ENCODE data around the gene NHLH2. TPM values are rescaled to one million over a fixed set of nuclear protein-coding genes. Genes with fewer than 3 reads are reported as not detected.

The NHLH2 gene
- polyA plus RNA-seq, 4 donors = 0.01 TPM; not detected in 3

DNA sequence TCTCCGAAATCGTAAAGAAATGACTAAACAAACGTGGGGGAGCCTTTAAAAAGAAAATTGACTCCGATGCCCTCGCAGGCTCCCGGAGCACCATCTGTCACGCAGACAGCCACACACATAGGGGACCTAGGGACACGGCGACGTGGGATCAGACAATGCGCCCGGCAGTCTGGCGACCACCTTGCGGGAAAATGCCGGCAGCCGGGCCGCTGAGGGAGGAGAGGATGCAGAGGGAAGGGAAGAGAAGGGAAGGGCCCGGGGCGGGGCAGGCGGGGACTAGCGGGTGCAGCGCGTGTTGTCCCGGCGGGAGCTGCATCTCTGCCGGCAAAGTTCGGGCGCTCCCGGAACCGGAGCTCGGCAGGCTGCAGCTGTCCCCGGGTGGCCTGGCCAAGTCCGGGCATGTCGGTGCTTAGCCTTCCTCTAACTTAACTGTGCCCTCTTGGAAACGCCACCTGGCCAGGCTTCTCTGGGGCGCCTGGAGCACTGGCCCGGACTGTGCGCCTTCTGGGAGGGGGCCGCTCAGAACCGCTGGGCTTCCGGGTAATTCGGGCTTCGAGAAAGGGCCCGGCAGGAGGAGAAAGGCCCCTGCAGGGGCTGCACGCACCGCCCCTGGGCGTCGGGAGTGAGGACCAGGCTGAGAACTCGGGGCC lies 1.8 kb downstream of the NHLH2 start:
- DNase-seq (ENCODE audit: low read depth in 4 of 4, low spot score in 3 of 4) = no peak

DNA sequence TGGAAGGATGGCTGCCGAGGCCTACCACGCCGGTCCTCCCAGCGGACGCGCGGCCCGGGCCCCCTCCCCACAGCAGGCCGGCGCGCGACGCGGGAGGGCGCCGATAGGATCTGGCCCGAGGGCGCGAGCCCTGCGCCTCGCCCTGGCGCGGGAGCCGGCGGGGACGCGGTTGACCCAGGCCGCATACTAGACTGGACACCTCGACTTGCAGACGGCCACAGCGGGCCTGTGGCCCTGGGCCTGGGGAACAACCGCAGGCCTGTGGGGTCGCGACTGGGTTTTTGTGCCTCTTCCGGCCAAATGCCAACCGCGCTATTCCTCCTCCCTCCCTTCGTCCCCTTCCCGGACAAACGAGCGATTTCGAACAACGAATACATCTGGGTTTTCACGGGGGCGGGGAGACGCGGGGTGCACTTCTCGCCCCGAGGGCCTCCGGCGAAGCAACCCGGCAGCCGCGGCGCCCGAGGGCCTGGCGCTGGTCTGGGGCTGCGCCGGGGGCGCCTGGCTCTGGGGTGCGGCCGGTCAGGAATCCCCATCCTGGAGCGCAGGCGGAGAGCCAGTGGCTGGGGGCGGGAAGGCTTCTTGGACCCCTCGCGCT lies 2.4 kb downstream of the NHLH2 start:
- DNase-seq (ENCODE audit: low read depth in 4 of 4, low spot score in 3 of 4) = no peak

DNA sequence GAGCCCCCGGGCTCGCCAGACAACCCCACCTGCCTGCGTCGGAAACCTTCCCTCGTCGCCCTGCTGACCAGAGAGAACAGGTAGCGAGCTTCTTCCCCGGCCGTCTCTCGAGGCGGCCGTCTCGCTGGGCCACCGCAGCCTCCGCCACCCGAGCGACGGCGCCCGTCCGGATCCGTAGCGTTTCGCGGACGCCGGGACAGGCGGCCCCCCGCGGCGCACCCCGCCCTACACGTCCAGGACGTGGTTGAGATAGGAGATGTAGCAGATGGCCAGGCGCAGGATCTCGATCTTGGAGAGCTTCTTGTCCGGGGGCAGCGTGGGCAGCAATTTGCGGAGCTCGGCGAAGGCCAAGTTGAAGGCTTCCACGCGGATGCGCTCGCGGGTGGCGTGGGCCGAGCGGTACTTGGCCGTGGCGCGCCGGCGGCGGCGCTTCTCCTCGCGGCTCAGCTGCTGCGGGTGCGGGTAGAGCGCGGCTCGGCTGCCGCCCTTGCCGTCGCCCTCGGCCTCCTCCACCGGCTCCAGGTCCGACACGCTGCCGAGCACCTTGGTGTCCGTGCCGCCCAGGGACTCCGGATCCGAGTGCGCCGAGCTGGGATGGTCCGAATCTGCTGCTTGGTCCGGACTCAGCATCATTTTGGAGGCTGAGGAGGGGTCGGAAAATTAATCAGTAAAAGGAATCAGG lies 3.0 kb downstream of the NHLH2 start:
- no peak for DNase-seq (ENCODE audit: low read depth in 4 of 4, low spot score in 3 of 4)

DNA sequence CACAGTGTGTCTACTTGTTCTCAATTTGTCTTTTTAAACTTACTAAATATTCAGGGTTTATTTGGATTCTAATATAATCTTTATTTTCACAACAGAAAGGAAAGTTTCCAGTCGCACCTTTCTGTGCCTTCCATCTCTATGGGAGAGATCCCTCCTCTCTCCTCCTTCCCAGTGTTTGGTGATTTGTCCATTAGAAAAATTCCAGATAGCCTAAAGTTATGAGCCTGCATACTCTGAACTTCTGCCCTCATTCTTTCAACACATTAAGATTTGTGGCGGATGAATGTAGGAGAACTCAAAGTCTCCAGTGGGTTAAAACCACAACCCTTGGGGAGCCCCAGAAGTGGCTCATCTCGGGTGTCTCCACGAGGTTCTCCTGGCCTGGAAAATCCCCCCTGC lies 3.6 kb downstream of the NHLH2 start:
- DNase-seq (ENCODE audit: low read depth in 4 of 4, low spot score in 3 of 4) = no peak

DNA sequence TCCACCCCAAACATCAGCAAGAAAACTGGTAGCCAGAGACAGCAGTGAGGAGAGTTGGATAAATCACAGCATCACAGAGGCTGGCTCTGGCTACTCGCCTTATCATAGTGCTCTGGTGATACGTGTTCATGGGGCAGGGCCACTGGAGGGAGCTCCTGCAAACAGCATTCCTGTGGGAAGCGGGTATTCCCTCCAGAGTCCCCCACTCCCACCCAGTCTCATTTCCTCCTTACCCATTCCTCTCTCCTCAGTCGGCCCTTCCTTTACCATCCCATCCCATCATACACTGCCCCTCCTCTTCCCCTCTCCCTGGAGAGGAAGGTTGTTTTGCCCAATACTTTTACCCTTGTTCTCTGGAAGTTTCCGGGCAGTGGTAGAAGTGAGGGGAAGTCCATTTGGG lies 7.1 kb downstream of the NHLH2 start:
- DNase-seq (ENCODE audit: low read depth in 4 of 4, low spot score in 3 of 4) = no peak

DNA sequence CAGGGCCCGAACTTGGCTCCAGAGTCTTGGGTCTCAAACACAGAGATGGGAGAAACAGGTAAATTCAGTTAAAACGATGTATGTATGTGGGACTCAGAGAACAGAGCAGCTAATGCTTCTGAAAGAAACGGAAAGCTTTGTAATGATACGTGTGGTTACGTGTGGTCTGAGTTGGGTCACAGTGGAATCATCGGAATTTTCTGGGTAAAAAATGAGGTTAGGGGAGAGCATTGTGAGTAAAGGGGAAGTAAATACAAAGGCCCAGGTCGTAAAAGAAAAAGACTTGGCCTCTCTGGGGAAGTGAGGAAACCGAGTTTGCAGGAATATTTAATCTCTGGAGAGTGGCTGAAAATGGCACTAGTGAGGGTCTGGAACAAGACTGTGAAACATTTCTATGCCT lies 8.3 kb downstream of the NHLH2 start:
- no peak for DNase-seq (ENCODE audit: low read depth in 4 of 4, low spot score in 3 of 4)

DNA sequence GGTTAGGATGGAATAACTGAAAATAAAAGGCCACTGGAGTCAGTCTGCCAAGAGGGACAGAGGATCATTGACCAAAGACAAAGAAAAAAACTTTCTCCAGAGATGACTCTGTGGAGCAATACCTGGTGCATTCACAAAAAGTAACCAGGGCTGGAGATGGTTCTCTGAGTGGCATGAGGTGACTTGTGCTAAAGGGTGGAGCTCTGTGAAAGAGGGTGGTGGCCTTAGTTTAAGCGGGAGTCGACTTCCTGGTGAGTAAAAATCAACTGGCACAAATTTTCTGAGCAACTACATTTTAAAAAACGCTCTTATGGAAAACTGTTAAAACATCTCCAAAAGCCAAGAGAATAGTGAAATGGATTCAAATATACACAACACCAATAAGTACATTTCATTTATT lies 10.0 kb downstream of the NHLH2 start:
- DNase-seq (ENCODE audit: low read depth in 4 of 4, low spot score in 3 of 4) = no peak

DNA sequence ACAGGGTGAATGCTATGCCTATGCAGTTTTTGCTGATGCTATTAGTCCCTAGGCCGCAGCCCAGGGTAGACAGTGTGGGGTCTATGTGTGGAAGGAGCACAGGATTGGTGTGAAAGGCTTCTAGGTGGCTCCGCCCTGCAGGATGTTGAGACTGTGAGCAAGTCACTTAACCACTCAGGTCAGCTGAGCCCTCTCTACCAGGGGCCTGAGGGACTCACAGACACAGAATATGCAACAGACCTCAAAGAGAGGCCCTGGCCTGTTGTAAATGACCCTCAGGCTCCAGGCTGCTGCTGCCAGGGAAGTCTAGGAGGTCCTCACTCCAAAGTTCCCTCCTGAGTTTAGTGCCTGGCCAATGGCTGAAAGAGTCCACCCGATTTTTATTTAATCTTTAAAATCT lies 11.0 kb downstream of the NHLH2 start:
- DNase-seq (ENCODE audit: low read depth in 4 of 4, low spot score in 3 of 4) = no peak

DNA sequence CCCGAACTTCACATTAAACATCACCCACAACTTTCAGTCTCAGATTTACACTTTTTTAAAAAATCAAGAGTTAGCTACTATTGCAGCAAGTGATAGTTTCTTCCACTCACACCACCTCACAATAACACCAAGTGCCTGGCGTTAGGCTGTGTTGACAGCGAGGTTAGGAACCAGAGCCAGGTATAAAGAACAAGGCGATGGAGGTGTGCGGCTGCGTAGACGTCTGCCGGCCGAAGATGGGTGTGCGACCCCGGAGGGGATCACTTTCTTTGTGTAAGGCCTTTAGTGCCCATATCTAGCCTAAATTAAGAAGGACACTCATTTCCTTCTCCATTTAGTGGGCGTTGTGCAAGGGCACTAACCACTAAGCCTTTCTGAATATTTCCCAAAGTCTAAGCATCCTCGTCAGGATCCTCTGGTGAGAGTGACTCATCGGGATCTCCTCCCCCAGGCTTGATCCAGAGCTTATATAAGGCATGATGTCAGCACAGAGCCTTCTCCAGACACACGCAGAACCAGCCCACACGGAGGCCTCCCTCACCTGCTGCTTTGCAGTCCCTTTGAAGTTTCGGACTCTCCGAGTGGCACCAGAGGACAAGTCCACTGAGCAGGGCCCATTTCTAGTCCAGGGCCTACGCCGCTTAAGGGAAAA lies 11.8 kb downstream of the NHLH2 start:
- no peak for DNase-seq (ENCODE audit: low read depth in 4 of 4, low spot score in 3 of 4)

DNA sequence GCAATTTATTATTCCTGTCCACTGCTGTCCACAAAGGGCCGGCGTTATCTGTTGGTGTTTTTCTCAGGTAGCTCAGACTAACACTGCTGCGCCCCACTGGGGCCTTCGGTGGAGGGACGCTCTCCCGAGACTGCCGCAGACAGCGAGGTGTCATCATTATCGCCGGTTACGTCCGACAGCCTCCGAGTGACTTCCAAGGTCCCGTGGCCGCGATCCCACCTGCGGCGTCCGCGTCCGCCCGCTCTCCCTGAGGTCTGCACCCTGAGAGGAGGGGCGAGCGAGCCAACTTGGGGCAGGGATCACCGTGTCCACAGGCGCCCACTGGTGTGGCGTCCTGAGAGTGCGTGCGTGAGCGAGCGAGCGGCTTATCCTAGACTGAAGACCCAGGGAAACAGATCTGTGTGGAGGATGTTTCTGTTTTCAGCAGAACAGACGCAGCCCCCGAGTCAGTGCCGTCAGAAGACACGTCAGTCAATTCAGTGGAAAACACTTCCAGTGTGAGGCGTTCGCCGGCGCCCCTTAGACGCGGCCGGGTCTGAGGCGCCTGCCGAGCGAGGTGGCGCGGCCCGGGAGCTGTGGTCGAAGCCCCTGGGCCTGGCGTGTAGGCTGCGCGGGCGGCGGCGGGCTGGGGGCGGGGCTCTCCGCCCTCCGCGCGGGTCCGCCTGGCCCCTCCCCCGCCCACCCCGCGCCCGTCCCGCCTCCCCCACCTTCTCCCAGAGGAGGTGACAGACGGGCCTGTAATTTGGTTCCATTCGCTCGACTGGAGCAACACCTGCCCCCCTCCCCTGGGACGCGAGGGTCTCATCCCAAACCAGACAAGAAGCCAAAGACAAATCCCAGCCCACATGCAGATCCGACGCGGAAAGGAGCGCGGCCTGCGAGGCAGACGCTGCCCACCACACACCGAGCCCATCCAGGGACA lies 12.6 kb downstream of the NHLH2 start:
- DNase-seq (ENCODE audit: low read depth in 4 of 4, low spot score in 3 of 4) = no peak

DNA sequence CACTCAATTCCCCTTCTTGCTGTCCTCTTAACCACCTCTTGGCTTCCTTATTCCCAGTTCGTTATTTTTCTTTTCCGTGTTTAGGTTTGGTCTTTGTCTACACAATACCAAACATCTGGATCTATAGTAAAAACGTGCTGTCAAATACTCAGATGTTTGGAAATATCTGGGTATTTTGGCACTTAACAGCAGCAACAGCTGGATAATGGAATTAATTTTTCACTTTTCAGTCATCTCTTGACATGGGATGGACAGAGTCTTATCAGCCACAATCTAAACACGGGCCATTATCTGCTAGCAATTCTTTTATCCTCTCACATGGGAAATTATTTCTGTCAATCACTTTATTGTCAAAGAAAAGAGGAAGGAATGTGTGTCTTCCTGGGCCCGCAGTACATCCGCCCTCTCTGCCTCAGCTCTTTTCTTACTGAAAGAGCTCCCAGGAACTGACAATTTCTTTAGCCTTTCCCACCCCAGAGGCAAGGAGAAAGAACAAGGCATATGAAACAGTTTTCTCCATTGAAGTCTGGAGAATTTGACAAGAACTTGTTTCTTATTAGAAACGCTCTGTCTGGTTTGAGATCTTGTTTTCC lies 13.4 kb downstream of the NHLH2 start:
- DNase-seq (ENCODE audit: low read depth in 4 of 4, low spot score in 3 of 4) = no peak

DNA sequence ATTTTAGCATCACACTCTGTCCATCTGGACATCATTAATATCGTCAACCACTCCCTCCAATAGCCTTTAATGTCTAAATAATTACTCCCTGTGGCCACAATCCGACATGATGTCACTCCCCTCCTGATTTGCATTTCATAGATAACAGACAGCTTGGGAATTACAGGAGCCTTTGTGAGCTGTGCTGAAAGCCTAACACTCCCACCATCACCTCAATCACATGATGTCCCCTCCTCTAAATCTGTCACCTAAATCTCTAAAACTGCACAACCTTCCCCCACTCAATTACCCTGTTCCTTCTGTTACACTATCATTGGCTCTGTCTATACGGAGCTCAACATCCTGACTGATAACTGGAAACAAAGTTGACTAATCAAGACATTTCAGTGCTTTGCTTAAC lies 14.3 kb downstream of the NHLH2 start:
- DNase-seq (ENCODE audit: low read depth in 4 of 4, low spot score in 3 of 4) = no peak

DNA sequence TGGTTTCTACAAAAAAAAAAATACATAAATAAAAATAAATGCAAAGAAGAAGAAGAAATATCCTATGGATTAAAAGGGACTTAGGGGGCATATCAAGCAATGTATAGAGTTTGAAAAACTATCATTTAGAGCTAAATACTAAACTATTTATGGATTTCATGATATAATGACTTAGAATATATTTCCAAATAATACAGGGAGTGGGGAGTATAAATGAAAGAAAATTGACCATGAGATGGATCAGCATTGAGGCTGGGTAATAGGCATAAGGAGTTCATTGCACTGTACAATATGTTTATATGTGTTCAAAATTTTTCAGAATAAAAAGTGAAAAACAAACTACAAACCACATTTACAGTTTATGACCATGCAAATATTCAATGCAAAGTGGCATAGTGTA lies 18.8 kb downstream of the NHLH2 start:
- no peak for DNase-seq (ENCODE audit: low read depth in 4 of 4, low spot score in 3 of 4)

DNA sequence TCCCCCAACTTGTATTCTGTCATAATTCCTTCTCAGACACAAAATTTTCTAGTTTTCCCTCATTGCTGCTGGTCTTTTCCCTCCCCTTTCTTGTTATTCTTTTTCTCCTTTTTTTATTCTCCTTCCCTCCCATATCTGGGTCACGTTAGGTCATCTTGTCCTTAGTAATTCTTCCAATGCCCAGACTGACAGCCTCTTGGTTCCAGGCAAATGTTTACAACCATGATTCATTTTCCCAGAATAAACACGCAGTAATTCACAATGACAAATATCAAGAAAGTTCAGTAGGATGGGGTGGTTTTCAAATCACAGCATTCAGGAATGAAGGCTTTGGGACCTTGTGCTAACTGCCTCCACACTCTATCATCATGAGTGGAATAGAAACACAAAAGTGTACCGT lies 25.2 kb downstream of the NHLH2 start:
- no peak for DNase-seq (ENCODE audit: low read depth in 4 of 4, low spot score in 3 of 4)

DNA sequence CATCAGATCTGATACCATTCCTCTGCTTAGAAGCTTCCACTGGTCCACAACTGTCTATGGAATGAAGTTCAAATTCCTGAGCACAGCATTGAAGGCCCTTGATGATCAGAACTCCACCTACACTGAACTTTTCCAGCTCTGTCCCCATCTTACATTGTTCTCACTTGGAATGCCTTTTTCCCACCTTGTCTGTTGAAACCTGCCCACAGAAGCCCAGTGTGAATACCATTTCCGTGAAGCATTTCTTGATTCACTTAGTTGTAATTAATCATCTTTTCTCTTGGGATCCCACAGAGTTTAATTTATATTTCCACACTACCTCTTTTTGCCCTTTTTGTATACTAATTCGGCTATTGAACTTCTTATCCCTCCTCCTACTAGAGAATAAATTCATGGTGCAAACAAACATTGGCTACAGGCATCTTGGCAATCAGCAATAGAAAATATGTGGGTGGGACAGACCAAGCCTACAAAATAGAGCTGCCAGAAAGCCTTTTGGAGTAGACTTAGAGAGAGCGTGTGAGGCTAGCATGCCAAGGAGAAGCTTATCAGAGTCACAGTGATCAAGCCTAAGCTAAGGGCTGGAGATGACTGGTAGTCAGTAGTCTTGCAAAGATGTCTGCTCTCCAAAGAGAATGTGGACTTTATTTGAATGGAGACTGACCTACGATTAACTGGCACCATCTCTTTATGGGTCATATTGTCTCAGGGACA lies 26.1 kb downstream of the NHLH2 start:
- DNase-seq (ENCODE audit: low read depth in 4 of 4, low spot score in 3 of 4) = no peak

DNA sequence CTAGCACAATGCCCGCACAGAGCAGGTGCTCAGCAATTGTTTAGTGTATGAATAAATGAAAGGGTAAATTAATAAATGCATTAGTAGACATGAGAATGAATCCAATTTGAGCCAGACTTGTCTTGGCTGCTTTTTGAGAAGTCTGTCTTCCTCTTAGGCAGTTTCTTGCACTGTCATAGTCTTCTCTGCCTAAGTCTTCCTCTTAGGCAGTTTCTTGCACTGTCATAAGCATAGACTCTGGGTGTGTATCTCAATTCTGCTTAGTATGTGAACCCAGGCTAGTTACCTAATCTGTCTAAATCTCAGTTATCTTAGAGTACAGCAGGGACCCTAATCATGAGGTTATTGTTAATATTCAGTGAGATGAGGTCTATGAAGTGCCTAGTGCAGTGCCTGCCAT lies 27.2 kb downstream of the NHLH2 start:
- DNase-seq (ENCODE audit: low read depth in 4 of 4, low spot score in 3 of 4) = no peak

DNA sequence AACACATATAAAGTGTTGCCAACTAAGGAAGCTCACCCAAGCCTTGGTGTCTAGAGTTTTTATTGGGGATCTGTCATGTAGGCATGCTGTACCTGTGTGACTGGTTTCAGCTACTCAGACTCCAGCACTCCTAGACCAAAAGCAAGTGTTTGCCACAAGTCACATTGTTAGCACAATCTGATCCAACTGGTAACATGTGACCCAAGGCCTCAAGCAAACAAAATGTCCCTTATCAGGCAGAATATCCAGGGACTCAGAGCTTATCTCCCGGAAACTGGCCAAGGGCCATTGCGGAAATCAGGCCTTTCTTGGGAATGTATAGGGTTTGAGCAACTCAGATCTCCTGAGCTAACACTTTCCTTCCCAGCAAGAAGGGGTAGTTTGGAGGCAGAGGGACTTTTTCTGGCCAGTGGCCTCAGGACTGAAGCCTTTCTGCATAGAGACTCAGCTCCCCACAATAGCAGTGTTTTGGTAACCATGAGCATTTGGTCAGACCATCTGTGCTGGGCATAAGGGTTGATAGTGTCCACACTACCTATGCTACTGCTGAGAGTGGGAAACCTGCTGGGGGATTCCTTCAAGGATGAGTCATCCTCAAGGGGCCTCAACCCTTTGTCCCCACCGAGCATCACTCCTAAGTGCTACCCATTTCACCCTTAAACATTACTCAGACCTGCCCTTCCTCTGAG lies 29.6 kb downstream of the NHLH2 start:
- DNase-seq (ENCODE audit: low read depth in 4 of 4, low spot score in 3 of 4) = no peak

DNA sequence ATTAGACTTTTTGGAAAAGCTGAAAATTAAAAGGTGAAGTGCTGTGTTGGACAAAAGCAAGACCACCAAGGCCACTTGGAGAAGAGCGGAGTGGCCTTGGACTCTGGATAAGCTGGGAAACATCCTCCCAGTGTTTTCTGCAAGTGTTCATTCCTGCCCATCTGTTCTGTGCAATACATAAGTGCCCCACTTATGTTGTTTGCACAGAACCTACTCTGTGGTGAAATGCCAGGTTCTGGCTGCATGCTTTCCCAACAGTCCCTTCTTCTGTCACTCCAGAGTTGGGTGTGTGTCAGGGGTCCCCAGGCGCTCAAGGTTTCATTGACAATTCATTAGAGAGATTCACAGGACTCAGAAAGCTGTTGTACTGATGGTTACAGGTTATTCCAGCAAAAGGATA lies 30.3 kb downstream of the NHLH2 start:
- DNase-seq (ENCODE audit: low read depth in 4 of 4, low spot score in 3 of 4) = no peak

DNA sequence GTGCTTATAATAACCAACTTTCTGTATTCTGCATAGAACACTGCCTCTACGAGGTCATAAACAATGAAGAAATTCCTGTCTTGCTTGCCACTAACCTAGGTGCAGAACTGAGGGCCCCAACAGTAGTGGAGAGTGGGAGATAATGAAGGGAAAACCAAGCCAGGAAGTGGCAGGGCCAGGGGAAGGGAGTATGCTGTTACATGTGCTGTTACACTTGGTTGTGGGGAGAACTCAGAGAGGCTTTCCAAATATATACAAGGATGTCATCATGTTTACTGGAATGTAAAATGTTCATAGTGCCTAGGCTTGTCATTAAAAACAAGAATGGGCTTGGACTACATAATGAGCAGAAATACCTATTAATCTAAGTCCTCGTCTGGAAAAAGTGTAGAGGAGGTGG lies 31.1 kb downstream of the NHLH2 start:
- DNase-seq (ENCODE audit: low read depth in 4 of 4, low spot score in 3 of 4) = no peak
